ENCODE data around the gene EXD3.
"Not testable (repeated sequence)": the region's sequence is repeated elsewhere in the genome, so short reads cannot be mapped to it uniquely, and the experiment has no call there.

EXD3 gene

DNA sequence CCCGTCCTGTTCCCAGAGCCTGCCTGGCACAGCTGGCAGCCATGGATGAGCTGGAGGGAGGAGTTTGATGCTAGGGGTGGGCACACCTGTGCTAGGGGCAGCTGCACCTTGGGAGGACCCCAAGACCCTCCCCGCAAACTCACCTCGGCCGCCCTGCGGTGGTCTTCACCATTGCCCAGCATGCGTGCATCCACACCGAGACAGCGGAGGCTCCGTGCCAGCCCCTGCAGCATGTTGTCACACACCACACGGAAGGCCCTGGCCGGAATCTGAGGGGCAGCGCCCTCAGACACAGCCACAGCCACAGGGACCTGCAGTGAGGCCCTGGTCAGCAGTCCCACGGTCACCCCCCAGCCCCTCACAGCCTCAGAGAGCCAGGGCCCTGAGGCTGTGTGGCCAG lies 75.0 kb downstream of the EXD3 start:
- Histone ChIP-seq H3K4me3 (ENCODE audit: low read depth in 1 of 2, low read length in 1 of 2) (no peak overlapping the region), H3K4me1 (ENCODE audit: control insufficient read depth in 1 of 2, insufficient read depth in 1 of 2, low read depth in 1 of 2, low read length in 1 of 2) (no peaks in the 10 kb centered on the region), H3K27me3 (no peaks in the 10 kb centered on the region), H3K36me3 (no peaks in the 10 kb centered on the region), H3K27ac (no peak overlapping the region), H3K9me3 (no peaks in the 10 kb centered on the region)
- TF ChIP-seq, protein P1, sequence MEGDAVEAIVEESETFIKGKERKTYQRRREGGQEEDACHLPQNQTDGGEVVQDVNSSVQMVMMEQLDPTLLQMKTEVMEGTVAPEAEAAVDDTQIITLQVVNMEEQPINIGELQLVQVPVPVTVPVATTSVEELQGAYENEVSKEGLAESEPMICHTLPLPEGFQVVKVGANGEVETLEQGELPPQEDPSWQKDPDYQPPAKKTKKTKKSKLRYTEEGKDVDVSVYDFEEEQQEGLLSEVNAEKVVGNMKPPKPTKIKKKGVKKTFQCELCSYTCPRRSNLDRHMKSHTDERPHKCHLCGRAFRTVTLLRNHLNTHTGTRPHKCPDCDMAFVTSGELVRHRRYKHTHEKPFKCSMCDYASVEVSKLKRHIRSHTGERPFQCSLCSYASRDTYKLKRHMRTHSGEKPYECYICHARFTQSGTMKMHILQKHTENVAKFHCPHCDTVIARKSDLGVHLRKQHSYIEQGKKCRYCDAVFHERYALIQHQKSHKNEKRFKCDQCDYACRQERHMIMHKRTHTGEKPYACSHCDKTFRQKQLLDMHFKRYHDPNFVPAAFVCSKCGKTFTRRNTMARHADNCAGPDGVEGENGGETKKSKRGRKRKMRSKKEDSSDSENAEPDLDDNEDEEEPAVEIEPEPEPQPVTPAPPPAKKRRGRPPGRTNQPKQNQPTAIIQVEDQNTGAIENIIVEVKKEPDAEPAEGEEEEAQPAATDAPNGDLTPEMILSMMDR (IDR thresholded peaks at IDR 0.05), result no peak

DNA sequence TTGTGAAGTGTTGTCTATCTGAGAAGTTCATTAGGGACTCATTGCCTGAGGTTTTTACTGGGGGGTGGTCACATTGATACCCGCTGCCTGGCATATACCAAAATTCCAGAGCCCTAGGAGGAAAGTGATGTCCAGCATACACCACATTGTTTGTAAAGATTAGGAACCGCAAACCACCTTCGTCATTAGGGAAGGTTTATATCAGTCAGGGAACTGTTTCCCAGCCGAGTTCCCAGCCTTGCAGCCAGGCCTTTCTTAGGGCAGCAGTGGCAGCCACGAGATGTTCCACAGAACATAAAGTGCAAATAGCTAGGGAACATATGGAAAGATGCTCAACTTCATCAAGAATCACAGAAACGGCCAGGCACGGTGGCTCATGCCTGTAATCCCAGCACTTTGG lies 80.5 kb downstream of the EXD3 start:
- Histone ChIP-seq H3K4me3 (ENCODE audit: low read depth in 1 of 2, low read length in 1 of 2) (no peak overlapping the region), H3K27ac (no peak overlapping the region), H3K27me3 (no peaks in the 10 kb centered on the region), H3K4me1 (ENCODE audit: control insufficient read depth in 1 of 2, insufficient read depth in 1 of 2, low read depth in 1 of 2, low read length in 1 of 2) (no peaks in the 10 kb centered on the region), H3K36me3 (no peaks in the 10 kb centered on the region), H3K9me3 (no peaks in the 10 kb centered on the region)
- TF ChIP-seq, protein P1 (IDR thresholded peaks at IDR 0.05), result no peak

DNA sequence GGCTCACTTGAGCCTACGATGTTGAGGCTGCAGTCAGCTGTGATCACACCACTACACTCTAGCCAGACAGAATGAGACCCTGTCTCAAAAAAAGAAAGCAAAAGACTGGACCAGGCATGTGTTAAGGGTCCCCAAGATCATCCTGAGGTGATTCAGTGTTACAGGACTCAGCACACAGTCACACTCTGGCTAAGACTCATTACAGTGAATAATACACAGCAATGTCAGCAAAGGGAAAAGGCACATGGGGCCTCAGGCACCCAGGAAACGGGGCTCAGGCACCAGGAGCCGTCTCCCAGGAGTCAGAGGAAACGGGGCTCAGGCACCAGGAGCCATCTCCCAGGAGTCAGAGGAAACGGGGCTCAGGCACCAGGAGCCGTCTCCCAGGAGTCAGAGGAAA lies 81.7 kb downstream of the EXD3 start:
- TF ChIP-seq, protein P1 (IDR thresholded peaks at IDR 0.05), result no peak
- Histone ChIP-seq H3K9me3 (no peaks in the 10 kb centered on the region), H3K36me3 (no peaks in the 10 kb centered on the region), H3K4me3 (ENCODE audit: low read depth in 1 of 2, low read length in 1 of 2) (no peak overlapping the region), H3K27me3 (no peaks in the 10 kb centered on the region), H3K4me1 (ENCODE audit: control insufficient read depth in 1 of 2, insufficient read depth in 1 of 2, low read depth in 1 of 2, low read length in 1 of 2) (no peaks in the 10 kb centered on the region), H3K27ac (no peak overlapping the region)

DNA sequence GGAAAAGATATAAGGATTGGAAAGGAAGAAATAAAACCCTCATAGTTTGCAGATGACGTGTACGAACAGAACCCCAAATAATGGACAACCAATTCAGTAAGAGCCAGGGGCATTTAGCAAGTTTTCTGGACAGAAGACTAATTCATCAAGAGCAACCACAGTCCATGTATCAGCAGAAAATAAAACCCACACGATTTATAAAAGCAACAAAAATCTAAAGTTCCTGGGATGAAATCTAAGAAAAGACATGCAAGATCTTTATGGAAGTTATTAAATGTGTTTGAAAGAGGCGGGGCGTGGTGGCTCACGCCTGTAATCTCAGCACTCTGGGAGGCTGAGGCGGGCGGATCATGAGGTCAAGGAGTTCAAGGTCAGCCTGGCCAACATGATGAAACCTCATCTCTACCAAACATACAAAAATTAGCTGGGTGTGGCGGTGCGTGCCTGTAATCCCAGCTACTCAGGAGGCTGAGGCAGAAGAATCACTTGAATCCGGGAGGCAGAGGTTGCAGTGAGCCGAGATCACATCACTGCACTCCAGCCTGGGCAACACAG lies 83.0 kb downstream of the EXD3 start:
- H3K27me3 ChIP-seq; H3K4me3 ChIP-seq (ENCODE audit: low read depth in 1 of 2, low read length in 1 of 2); H3K36me3 ChIP-seq; H3K27ac ChIP-seq; H3K9me3 ChIP-seq; H3K4me1 ChIP-seq (ENCODE audit: control insufficient read depth in 1 of 2, insufficient read depth in 1 of 2, low read depth in 1 of 2, low read length in 1 of 2): not testable (repeated sequence)

DNA sequence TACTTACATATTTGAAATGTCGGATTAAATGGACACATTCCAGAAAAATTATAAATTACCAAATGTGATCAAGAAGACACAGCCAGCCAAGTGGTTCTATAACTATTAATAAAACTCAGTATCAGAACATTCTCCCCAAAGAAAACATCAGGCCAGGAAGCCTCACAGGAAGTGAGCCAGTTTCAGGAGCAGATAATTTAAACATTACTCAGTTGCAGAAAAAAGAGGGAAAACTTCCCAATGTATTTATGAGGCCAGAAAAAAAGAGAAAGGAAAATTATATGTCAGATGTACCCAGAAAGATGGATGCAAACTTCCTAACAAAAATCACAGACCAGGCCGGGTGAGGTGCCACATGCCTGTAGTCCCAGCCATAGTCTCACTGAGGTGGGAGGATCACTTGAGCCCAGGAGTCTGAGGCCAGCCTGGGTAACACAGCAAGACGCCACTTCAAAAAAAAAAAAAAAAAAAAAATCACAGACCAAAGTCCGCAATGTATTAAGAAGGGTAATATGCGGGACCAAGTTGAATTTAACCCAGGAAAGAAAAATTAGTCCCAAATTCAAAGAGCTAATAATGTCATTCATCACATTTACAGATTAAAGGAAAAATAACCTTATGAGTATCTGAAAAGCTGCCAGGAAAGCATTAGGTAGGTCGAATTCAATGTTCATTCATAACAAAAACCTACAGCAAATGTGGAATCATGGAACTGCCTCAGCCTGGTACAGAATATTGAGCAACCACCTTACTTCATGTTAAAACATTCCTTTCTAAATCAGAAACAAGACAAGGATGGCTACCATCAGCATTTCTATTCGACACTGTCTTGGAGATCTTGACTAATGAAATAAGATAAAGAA lies 83.7 kb downstream of the EXD3 start:
- no peaks in the 10 kb centered on the region for H3K4me1 ChIP-seq (ENCODE audit: control insufficient read depth in 1 of 2, insufficient read depth in 1 of 2, low read depth in 1 of 2, low read length in 1 of 2)
- H3K27me3 ChIP-seq, result no peaks in the 10 kb centered on the region
- H3K27ac ChIP-seq, result no peak overlapping the region
- H3K4me3 ChIP-seq (ENCODE audit: low read depth in 1 of 2, low read length in 1 of 2), result no peak overlapping the region
- no peaks in the 10 kb centered on the region for H3K36me3 ChIP-seq
- TF ChIP-seq, protein P1 (IDR thresholded peaks at IDR 0.05), result no peak
- no peaks in the 10 kb centered on the region for H3K9me3 ChIP-seq

DNA sequence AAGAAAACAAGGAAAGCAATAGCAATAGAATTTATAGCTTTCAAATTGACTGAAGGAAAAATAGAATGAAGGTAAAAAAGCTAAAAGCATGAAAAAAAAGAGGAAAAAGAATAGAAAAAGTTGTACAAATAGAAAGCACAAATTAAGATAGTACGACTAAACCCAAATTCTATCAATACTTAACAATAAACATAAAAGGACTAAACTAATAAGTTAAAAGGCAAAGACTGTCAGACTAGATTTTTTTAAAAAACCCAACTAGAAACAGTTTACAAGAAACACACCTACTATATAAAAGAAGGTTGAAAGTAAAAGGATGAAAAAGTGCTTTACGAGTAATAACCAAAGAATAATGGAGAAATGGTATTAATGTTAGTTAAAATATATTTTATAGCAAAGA lies 86.2 kb downstream of the EXD3 start:
- H3K9me3 ChIP-seq, result no peaks in the 10 kb centered on the region
- no peaks in the 10 kb centered on the region for H3K36me3 ChIP-seq
- H3K4me1 ChIP-seq (ENCODE audit: control insufficient read depth in 1 of 2, insufficient read depth in 1 of 2, low read depth in 1 of 2, low read length in 1 of 2), result no peaks in the 10 kb centered on the region
- TF ChIP-seq, protein P1 (IDR thresholded peaks at IDR 0.05), result no peak
- H3K27ac ChIP-seq, result no peak overlapping the region
- no peak overlapping the region for H3K4me3 ChIP-seq (ENCODE audit: low read depth in 1 of 2, low read length in 1 of 2)
- no peaks in the 10 kb centered on the region for H3K27me3 ChIP-seq

Measured in neutrophil (primary cell).